Stimulated activated CD8-positive, alpha-beta memory T cell treated with anti-CD3 and anti-CD28 coated beads, Interleukin-12 subunit alpha, Interleukin-12 subunit beta, amount 100 ng/mL, for 4 hours (primary cell): ENCODE data around the gene PLCD3.
"Not testable (repeated sequence)": the region's sequence is repeated elsewhere in the genome, so short reads cannot be mapped to it uniquely, and the experiment has no call there.

Experiments
- DNase-seq: peaks from one replicate; pipeline ENCODE4 v3.0.0-alpha.2; 2020; ENCODE audit warnings: low read depth

PLCD3 gene

DNA sequence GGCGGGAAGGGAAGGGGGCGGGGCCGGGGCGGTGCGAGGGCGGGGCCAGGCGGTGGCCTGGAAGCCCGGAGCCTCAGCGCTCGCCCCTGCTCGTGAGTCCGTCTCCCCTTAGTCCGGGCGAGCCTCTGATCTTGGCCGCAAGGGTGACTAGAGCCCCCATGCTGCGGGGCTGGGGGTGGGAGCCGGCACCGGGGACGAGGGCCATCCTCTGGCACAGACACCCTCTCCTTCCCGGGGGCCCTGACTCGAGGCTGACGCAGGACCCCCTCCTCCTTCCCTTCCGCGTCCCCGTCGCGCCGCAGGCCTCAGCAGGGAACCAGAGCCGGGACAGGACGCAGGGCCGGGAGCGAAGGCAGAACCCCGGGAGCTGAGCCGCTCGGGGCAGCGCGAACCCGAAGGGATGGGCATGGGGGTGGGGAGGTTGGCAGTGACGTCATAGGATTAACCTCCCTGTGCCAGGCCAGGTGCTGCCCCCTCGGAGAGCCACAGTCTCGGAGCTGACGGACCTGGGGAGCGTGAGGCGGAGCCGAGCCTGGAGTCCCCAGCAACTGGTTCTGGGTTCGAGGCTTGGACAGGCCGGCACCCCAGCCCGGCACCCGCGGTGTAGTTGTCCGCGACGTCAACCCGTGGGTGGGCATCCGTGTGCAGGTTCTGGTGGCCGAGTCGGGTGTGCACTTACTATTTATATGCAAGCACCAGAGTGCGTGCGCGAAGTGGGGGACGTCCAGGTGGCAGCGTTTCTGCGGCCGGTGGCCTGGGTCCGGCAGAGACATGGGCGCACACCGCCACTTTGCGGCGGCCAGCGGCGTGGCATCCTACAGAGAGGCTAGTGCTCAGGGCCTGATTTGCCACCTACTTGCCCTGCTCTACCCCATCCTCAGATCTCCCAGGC is 503 bp upstream of the PLCD3 start:
- DNase-seq: peak; percentile 55

DNA sequence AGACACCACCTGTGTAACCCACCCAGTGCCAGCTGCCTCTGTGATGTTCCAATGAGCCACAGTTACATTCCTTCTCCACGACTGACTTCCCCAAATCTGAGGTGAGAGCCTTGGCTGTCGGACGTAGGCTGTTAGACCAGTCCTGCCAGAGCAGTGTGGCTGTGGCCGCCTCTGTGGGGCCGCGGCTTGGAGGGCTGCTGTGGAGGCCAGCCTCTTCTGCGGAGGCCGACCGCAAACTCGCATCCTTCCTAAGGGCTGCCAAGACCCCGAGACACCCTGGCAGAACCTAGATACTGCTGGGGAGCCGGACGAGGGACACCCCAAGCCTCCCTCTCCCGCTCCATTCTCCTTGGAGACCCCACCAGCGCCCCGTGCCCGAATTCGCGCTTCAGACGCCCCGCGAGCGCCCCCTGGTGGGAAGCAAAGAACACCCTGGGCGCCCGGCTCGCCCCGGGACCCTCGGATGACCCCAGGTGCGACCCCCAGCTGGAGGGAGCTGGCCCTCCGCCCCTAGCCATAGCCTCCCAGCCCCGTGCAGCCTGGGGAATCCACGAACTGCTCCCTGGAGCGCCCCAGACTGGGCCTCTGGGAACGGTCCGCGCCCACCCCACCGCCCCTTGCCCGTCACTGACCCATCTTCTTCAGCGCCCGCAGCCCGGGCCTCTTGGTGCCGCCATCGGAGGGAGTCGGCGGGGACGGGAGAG is 547 bp downstream of the PLCD3 start:
- DNase-seq: no peak

DNA sequence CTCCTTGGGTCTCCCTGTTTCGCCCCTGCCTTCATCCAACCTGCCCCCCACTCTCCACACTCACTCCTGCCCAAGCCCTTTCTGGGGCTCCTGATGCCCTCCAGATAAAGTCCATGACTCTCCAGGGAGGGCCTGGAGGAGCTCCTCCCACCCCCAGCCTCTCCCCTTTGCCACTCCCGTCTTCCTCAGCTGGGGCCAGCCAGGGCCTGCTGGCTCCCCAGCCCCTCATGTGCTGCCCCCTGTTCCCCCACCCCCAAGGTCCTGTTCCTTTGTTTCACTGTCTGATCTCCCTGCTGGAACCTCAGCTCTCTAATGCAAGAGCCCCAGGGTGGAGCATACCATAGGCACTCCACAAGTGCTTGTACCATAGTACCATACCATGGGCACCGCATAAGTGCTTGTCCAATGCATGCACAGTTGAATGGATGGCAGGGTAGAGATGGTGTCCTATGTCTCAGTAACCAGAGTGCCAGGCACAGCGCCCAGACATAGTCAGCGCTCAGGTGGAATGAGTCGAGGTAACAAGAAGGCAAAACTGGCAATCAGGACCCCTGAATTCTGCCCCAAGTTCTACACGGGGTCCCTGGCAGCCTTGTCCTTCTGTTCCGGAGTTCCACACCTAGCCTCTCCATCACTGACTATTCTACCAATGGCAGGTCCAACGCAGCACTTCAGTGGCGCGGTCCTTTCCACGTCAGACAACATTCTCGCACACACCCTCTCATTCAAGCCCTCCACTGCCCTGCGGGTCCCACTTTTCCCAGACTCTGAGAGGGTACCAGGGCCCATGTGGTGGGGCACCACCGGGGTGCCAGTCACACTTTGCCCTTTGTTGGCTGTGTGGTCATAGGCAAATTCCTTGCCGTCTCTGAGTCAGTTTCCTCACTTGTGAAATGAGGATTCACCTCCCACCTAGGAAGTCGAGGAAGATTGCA is 1.4 kb downstream of the PLCD3 start:
- no peak for DNase-seq

DNA sequence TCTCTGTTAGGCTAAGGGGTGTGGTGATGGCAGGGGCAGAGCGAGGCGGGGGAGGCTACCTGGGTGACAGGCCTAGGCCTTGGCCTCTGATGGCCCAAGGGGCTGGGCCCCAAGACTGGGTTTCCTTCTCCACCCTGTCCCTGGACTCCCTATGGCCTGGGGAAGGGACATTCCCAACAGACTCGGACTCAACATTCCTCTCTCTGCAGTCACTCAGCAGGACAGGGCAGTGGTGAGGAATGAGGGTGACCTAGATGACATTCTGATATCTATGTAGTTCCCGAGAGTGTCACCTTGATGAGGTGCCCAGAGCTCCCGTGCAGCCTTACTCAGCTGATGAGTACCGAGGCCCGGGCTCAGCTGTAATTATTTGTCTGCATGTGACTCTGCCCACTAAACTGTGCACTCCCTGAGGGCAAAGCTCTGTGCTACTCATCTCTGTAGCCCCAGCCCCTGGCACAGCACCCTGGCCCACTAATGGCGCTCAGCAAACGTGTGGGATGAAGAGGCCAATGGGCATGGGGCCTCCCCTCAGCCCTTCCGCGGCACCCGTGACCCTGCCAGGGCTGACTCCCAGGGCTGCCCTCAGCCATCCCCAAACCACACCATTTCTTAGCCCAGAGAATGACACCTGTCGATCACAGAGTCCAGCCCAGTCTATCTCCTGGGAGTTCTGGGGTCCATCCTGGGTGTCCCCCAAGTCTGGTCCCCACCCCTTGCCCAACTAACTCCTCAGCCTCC is 2.2 kb downstream of the PLCD3 start:
- DNase-seq: no peak

DNA sequence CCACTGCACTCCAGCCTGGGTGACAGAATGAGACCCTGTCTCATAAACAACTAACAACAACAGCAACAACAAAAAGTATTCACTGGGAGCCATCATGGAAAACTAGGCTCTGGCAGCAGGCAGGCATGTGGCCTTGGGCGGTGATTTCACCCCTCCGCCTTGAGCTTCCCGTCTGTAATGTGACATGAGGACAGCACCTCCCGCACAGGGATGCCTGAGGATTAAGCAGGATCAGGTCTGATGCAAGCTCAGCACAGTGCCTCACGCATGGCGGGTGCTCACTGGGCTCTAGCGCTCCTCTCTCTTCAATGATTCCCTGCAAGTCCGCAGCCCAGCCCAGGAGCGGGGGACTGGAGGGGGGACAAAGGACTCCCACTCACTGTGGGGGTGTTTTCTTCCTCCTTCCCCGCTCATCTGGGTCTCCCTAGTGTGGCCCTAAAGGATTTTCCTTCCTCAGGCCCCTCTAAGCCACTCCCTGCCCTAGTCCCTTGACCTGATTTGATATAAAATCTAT is 2.8 kb downstream of the PLCD3 start:
- DNase-seq: no peak

DNA sequence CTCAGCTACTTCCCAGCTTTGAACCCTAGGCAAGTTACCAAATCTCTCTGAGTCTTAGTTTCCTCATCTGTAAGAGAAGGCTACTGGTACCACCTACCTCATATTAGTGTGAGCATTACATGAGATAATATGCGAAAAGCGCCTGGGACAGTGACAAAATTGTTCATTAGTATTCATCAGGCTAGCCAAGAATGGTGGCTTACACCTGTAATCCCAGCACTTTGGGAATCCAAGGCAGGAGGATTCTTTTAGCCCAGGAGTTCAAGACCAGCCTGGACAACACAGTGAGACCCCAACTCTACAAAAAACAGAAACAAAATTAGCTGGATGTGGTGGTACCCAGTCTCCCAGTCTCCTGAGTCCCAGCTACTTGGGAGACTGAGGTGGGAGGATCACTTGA is 3.3 kb downstream of the PLCD3 start:
- no peak for DNase-seq

DNA sequence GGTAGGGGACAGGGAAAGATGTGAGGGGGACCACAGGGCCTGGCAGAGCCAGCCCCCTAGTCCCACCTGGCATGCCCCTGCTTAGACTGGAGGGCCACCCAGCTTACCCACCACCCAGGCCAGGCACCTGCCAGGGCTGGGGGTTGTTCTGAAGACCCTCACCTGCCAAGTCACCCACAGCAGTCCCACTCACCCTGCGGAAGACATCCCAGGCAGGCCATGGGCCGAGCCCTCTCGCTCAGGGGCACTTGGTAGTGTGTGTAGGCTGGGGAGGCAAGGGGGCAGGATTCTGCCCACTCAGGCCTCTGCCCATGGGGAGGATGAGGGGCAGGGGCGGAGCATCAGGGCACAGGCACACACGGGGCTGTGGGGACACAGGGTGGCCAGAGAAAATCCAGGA is 4.0 kb downstream of the PLCD3 start:
- DNase-seq: no peak

DNA sequence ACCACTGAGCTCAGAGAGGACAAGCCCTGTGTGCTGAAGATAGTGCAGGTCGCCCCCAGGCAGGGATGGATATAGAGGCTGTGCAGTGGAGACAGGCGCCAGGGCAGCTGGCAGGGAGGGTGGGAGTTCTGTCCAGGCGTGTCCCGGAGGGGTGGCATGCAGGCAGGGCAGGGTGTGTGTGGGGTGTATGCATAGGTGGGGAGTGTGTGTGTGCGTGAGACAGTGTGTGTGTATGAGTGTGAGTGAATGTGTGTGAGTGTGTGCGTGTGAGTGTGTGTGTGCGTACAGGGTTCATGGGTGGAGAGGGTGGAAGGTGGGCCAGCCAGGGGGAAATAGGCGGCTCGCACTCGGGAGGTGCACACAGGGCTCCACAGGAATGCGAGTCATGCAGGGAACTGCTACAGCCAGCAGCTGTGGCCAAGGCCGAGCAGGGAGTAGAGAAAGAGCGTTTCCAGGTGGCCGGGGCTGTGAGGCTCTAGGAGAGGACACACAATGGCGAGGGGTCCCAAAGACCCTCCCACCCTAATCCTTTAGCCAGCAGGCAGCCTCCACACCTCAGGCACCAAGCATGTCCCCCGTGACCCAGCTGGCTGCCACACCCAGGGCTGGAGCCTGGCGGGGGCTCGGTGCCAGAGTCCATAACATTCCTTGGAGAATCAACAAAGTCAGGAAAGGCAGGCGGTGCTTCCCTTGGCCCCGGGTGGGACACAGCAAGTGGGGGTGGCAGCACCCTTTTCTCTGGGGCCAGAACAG is 4.6 kb downstream of the PLCD3 start:
- DNase-seq: no peak

DNA sequence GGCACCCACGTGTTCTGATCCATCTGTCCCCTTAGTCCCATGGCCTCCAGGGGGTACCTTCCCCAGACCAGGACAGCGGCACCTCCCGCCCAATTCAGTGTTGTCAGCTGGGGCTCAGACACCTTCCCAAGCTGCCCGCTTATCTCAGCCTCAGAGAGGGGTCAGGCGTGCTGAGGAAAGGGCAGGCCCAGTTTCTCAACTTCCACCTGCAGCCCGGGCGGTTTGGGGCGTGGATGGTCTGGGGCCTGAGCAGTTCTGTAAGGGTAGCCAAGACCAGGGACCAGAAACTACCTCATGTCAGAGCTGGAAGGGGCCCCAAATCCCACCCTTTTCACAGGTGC is 5.1 kb downstream of the PLCD3 start:
- no peak for DNase-seq

DNA sequence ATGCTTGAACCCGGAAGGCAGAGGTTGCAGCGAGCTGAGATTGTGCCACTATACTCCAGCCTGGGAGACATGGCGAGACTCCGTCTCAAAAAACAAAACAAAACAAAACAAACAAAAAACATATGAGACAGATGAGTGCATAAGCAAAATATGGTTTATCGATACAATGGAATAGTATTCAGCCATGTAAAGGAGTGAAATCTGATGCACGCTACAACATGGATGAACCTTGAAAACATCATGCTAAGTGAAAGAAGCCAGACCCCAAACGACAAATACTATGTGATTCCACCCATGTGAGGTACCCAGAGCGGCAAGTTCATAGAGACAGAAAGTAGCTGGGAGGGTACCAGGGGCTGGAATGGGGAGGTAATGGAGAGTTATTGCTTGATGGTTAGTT is 6.8 kb downstream of the PLCD3 start:
- no peak for DNase-seq

DNA sequence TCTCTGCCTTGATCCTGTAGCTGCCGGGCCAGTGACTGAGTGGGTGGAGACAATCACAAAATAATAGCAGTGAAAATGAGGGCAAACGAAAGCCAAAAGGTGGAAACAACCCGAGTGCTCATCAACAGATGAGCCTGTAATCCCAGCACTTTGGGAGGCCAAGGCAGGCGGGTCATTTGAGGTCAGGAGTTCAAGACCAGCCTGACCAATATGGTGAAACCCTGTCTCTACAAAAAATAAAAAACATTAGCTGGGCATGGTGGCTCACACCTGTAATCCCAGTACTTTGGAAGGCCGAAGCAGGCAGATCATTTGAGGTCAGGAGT is 7.6 kb downstream of the PLCD3 start:
- not testable (repeated sequence) for DNase-seq

DNA sequence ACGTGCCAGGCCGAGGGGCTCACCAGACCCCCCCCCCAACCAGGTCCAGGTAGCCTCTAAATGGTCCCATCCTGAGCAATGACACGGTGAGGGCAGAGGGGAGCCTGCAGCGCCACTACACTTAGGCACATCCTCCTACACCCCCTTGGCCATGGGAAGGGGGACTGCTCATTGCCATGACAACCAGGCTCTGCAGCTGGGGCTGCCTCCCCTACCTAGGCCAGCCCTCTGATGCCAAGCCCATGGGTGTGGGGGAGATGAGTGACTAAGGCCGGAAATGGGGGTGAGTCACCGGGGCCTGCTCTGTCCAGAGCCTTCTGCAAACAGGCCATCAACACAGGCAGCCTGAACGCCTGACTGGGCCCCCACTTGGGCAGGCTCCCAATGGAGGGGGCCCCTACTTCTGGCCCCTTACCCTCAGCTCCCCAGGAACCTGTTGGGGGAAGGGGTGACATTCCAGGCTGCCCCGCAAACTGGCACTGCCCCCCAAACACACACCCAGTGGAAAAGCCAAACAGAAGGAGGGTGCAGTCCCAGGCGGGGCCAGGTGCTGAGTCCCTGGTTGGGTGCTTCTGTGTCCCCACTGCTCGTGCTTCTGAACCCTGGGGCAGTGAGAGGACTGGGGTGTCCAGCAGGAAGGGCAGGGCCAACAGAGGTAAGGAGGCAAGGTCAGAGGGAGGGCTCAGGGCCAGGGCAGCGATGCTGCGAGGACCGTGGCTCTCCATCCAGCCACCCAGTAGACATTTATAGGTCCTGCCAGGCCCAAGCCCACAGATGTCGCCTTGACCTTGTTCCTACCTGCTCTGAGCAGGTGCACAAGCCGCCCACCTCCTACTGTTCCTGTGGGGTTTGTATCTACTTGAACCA is 8.2 kb downstream of the PLCD3 start:
- DNase-seq: no peak

DNA sequence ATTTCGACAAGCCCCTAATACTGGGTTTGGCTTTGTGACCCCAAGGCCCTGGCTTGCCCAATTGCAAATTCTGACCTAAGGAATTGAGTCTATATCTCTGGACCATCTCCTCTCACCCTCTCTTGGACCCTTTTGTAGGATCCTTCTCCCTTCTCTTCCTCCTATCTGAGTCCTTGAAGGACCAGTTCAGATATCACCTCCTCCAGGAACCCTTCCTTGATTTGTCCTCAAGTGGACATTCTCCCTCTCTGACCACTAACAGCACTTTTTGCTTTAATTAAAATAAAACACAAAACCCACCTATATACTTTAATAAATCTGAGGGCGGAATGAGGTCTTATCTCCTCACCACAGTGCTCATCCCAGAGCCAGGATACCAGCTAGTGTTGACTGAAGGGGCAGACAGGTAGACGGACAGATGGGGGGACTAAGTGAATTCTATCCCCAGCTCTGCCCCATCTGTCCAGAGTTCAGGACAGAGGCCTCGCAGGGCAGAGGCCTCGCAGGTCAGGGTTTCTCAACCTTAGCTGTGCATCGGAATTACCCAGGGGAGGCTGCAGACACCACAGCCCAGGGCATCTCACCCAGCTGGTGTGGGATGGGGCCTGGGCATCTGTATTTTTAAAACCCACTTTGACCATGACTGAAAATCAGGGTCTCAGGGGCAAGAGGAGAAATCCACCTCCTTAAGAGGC is 9.1 kb downstream of the PLCD3 start:
- no peak for DNase-seq

DNA sequence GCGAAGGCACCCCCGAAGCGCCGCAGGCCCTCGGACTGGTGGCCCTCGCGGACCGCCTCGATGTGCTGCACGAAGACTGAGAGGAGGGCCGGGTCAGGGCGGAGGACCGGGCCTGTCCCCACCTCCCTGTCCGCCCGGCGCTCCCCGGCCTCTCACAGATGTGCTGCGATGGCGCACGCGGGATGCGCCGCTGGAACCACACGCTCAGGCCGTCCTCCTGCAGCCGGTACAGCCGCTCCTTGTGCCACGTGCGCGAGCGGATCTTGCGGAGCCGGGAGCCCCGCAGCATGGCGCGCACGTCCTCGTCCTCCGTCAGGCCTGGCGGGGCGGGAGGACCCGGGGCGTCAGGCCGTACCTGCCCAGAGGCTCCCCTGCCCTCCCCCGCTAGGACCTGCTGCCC is 11.3 kb downstream of the PLCD3 start:
- no peak for DNase-seq

DNA sequence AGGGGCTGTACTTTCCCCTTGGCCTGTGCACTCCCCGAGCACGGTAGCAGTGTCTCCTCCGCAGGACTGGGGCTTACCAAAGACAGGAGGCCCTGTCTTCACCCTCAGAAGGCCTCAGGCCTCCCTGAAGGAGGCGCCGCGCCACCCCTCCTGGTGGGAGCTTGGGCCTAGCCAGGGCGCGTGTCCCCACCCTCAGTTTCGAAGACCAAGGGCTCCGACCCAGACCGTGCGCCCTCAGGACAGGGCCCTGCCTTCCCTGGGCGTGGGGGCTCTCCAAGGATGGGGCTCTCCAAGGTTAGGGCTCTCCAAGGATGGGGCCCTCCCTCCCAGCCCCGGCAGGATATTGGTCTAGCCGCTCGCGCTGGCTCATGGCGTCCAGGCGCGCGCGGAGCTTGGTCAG is 11.8 kb downstream of the PLCD3 start:
- DNase-seq: no peak

DNA sequence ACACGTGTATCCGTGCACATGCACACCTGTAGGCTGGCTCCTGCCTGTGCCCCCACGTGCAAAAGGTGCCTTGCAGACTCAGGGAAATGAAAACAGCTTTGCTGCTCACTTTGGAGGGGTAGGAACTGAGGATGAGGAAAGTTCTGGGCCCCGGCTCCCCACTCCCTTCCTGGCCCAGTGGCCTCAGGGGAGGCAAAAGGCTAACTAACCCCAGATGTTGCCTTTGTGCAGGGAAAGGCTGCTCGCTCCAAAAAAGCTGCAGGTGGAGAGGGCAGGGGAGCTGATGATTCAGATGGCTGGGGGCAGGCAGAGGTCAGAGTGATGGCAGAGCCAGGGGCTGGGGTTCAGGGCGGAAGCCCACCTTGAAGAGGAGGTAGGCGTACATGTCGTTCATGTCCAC is 12.4 kb downstream of the PLCD3 start:
- DNase-seq: no peak

DNA sequence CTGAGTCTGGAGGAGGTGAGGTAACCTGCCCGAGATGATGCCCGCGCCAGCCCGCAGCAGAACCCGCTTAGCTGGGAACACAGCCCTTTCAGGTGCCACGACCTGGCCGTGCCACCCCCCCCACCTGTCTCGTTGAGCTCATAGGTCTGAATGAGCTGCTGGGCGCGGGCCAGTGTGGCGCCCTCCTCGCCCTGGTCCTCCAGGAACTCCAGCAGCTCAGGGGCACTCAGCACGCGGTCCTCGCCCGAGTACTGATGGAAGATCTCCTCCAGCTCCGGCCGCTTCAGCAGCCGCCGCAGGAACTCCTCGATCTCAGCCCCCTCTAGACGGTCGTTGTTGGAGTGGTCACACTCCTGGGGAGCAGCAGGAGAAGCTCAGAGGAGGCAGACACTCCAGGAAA is 13.6 kb downstream of the PLCD3 start:
- no peak for DNase-seq

DNA sequence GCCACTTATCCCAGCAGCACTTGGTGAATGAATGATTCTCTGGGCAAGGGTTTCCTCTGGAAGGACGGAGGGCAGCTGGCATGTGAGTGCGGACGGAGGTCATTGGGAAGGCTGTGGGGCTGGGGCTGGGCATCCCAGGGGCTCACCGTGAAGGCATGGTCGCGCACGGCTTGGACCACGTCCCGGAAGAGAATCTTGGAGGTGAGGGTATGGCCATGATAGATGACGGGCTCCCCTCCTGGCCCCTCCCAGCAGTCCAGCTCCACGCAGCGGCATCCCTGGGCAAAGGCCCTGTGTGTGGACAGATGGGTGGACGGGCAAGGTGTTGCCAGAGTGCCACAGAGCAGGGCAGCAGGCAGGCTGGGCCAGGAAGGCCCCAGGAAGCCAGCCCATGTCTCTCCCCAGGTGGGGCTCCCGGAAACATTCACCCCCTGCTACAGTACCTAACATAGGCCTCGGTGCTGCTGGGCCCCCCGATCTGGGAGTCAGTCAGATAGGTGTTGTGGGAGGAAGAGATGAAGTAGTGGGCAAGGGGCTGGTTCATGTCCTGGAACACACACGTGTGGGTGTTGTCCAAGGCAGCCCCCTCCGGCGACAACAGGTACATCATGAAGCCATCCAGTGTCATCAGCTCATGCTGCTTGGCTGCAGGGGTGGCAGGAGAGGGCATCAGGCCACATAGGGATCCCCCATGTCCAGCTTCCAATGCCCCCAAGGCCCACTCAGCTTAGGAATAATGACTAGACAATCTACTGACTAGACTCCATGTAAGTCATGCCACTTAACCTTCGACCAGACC is 14.3 kb downstream of the PLCD3 start:
- DNase-seq: no peak

DNA sequence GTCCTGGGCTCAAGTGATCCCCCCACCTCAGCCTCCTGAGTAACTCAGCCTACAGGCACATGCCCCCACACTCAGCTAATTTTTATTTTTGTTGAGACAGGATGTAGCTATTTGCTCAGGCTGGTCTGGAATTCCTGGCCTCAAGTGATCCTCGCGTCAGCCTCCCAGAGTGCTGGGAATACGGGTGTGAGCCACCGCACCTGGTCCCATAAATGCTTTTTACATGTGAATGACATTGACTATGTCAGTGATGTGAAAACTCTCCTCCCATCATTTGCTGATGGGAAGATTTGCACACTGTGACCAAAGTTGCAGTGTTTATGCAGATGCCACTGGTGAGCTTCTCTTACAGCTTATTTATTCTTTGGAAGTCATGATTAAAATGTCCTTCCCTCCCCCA is 15.0 kb downstream of the PLCD3 start:
- no peak for DNase-seq
